COR-L47 (cell line): ENCODE results near the gene SPSB4.
"Not testable (repeated sequence)": the region's sequence is repeated elsewhere in the genome, so short reads cannot be mapped to it uniquely, and the experiment has no call there.

Experiments used
- DNase-seq: peaks from one replicate; lab custom pipeline; 2025; lab: John Stamatoyannopoulos, UW

Gene SPSB4

GRCh38 chr3:141050576-141051442, at the start of gene SPSB4:
SPSB4 (plus strand) TSS chr3:141051347; CDS start chr3:141066105, 14,758 bp downstream.
- peak; percentile 67 for DNase-seq

- no peak for DNase-seq
Measured at GRCh38 chr3:141006344-141006743, 44.8 kb upstream of the SPSB4 start.

- no peak for DNase-seq
Measured at GRCh38 chr3:141009496-141009895, 41.7 kb upstream of the SPSB4 start.

DNA sequence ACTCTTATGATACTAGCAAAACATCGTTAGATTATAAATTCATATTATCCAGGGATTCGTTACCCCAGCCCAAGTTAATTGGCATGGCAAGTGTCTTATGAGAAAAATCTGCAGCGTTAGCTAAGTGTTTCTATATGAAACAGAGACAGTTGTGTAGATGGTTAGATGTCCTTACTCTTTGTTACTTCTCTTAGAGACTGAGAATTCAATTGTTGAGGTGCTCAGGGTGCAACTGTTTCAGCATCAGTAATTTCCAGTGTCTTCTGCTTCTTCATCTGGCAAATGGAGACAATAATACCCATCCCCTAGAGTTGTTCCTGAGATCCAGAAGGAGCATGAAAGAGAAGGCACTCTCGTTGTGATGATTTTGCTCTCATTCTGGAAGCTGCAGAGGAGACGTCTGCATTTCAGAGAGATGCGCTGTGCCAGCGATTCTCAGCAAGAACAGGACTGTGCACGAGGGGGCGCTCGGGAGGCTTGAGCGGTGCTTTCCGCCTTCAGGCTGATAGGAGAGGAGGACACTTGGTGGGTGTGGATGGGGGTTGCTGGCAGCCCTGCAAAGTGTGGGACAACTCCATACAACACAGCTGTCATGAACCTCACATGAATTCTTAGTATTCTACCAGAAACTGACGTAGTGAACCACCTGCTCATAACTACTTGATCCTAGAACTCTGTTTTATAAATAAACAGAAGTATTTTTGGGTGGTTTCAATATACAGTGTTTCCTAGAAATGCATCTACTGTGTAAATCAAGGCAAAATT, 39.7 kb upstream of the SPSB4 start:
- peak; percentile 83 for DNase-seq

DNA sequence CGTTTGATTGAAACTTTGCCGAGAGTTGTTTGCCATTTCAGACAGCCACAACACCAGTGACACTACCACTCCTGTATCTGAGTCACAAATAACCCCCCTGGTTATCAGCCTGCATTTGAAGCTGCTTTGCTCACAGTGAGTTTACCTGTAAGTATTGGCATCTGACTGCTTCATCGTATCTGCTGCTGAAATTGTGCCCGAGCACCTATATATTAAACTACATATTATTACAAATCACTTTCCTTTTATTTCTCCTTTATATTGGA, 39.2 kb upstream of the SPSB4 start:
- DNase-seq = no peak

DNA sequence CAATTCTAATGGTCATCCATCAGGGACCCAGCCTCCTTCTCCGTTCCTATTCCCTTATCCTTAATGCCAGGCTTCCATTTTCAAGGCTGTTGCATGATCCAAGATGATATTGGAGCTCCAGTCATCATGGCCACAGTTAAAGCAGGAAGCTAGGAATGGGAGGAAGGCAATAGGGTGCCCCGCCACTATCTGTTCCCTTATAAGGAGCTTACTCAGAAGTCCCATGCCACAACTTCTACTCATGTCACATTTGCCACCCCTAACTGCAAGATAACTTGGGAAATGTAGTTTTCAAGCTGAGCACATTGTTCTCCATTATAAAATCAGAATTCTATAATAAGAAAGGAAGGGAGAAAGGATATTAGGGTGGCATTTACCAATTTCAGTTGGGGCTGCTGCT, 38.6 kb upstream of the SPSB4 start:
- DNase-seq = no peak

GRCh38 chr3:141015481-141015880, 35.7 kb upstream of the SPSB4 start:
- no peak for DNase-seq

- DNase-seq = not testable (repeated sequence)
Measured at GRCh38 chr3:141017366-141018322, 33.5 kb upstream of the SPSB4 start.

- no peak for DNase-seq
Measured at GRCh38 chr3:141019244-141019643, 31.9 kb upstream of the SPSB4 start.

- DNase-seq = no peak
Measured at GRCh38 chr3:141020143-141020830, 30.9 kb upstream of the SPSB4 start.

- no peak for DNase-seq
Measured at GRCh38 chr3:141021261-141021660, 29.9 kb upstream of the SPSB4 start.

GRCh38 chr3:141030296-141030695, 20.9 kb upstream of the SPSB4 start:
- no peak for DNase-seq

DNA sequence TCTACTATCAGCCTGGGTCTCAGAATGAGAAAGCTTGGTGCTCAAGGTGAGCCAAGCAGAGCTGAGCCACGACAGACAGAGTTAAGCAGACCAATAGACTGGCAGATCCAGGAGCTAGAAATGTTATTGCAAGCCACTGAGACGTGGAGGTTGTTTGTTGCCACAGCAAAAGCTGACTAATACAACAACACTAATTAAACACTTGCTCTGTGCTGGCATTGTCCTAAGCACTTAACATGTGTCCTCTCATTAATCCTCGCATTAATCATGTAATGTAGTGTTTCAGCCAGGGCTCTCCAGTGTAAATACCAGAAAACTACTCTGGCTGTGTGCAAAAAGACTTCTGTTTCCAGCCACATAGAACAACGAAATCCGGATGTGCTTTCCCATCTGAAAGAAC, 11.6 kb upstream of the SPSB4 start:
- peak; percentile 45 for DNase-seq

DNA sequence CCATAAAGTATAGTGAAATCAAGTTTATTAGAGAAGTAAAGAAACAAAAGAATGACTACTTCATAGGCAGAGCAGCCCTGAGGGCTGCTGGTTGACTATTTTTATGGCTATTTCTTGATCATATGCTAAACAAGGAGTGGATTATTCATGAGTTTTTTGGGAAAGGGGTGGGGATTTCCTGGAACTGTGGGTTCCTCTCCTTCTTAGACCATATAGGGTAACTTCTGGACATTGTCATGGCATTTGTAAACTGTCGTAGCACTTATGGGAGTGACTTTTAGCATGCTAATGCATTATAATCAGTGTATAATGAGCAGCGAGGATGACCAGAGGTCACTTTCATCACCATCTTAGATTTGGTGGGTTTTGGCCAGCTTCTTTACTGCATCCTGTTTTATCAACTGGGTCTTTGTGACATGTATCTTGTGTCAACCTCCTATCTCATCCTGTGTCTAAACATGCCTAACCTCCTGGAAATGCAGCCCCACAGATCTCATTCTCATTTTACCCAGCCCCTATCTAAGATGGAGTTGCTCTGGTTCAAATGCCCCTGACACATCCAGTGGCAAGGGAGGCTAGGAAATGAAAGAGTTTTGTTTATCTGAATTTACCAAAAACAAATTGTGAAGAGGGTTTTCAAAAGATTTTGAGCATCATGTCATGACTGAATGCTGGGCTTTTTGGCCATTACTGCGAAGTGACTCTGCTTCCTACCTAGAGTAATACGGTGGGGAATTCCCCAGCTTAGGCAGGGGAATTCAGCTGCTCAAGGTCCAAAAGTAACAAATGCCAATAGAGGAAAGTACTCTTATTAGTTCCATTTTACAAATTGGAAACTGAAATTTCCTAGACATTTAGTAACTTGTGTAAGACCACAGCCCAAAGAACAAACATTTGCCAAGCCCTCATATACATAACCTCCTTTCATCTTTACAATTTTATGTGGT, 6.2 kb upstream of the SPSB4 start:
- no peak for DNase-seq

GRCh38 chr3:141045849-141046248, 5.3 kb upstream of the SPSB4 start:
- DNase-seq = no peak

GRCh38 chr3:141047168-141047567, 4.0 kb upstream of the SPSB4 start:
- DNase-seq = no peak

DNA sequence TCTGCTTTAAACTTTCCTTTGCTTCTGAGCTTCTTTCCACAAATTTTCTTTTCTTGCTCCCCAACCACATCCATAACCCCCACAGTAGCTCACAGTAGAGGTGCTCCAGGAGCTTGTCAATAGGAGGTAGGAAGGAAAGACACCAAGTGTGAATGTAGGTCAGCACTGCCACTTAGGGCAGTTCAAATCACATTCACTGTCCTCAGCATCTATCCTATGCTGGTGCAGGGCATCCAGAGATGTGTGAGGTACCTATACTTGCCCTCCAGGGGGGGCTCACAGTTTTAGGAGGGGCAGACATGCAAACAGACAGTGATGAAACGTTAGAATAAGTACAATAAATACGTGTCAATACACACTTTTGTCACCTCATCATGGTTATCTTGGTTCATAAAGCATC, 1.5 kb upstream of the SPSB4 start:
- DNase-seq = no peak

DNA sequence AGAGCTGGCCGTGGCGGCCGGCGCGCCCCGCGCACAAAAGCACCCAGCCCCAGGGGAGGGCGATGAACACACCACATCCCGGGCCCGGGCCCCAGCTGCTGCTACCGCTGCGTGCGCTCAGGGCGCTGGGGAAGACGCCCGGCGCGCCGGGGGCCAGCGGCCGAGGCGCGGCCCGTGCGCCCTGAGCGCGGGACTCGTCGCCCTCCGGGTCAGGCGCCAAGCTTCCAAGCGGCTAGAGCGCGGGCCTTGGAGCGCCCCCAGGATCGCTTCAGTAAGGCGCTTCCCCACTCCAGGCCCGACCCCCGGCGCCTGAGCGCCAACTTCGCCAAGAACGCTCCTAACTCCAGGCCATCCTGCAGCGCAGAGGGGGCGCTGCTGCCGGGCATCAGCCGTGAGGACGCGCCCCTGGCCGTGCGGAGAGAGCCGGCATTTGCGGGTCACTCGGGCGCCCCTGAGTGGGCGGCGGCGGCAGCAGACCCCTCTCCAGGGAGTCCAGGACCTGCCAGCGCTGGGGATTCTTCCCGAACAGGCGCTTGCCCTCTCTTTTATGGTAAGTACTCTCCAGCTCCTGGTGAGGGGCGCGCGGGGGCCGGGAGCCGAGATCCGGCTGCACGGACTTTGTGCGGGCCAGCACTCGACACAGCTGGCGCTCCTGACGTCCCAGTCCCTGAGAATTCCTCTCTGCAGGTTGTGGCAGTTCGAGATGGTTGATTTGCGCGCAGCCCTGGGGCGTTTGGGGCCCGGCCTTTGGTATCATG, 475 bp downstream of the SPSB4 start:
- DNase-seq = peak; percentile 40

GRCh38 chr3:141052201-141053069, 1.3 kb downstream of the SPSB4 start:
- DNase-seq = no peak
